Psoas muscle (tissue), 8 donors: ENCODE results near the gene TERT. TPM values are rescaled to one million over a fixed set of nuclear protein-coding genes. Genes with fewer than 3 reads are reported as not detected.
"Not testable (repeated sequence)": the region's sequence is repeated elsewhere in the genome, so short reads cannot be mapped to it uniquely, and the experiment has no call there.

Experiments
- ATAC-seq, 4 donors: fragments of 200-7000 bp; cut with Tn5 transposase; one replicate each; pipeline ENCODE4 v1.9.1; 2020; ENCODE audit warnings: moderate library complexity in 3 of 4, mild to moderate bottlenecking in 2 of 4
- DNase-seq, 2 donors: peaks; one replicate each; pipeline ENCODE4 v3.0.0-alpha.2; 2020
- H3K27ac ChIP-seq: fragments of 200-600 bp; one replicate; pipeline ENCODE4 v1.8.0; 2022
- H3K27me3 ChIP-seq, 3 donors: fragments of 200-600 bp in 1 of 3; one replicate each; pipeline versions ENCODE4 v1.6.1 to v1.8.0; 2013 to 2022; ENCODE audit warnings: low read length in 2 of 3, mild to moderate bottlenecking in 2 of 3, moderate library complexity in 1 of 3; ENCODE audit not compliant: insufficient read depth in 3 of 3
- H3K36me3 ChIP-seq, 2 donors: fragments of 200-600 bp in 1 of 2; one replicate each; pipeline versions ENCODE4 v1.6.1 to v1.8.0; 2013 to 2022; ENCODE audit warnings: low read depth in 1 of 2, mild to moderate bottlenecking in 1 of 2, moderate library complexity in 1 of 2; ENCODE audit not compliant: insufficient read depth in 1 of 2
- H3K4me1 ChIP-seq: fragments of 200-600 bp; one replicate; pipeline ENCODE4 v1.8.0; 2022
- H3K4me3 ChIP-seq: fragments of 200-600 bp; one replicate; pipeline ENCODE4 v1.8.0; 2022; ENCODE audit warnings: mild to moderate bottlenecking
- H3K9me3 ChIP-seq: fragments of 200-600 bp; one replicate; pipeline ENCODE4 v1.8.0; 2022
- WGBS, 3 donors: extraction: QIAGEN DNeasy Blood & Tissue Kit; methylation state at CpG; one replicate each; pipeline versions ENCODE4 v1.1.6 to v1.1.7; 2013; 5-methylcytosine and 5-hydroxymethylcytosine counted together
- intact Hi-C, 2 donors: fragments of 100-400 bp; cut with DNase I; formaldehyde crosslinking; loops; one replicate each; pipeline versions ENCODE4 v1.11.0 to v1.14.2; 2022
- polyA plus RNA-seq, 3 donors: library from polyadenylated mRNA; stranded (reverse); fragments of 200-250 nt; gene quantifications; one replicate each; pipeline ENCODE4 v1.2.3, GENCODE V29; 2013
- total RNA-seq, 4 donors: library from RNA; stranded (reverse); fragmentation: NEBNext Ultra II Directional in 2 of 4; extraction: Animal tissue kit (Norgen Biotek cat#: 25700) in 2 of 4; gene quantifications; one replicate each; pipeline versions ENCODE4 v1.2.1 to v1.2.4, GENCODE V29; 2021 to 2023
- TF ChIP-seq, protein P1 (sequence below): fragments of 200-600 bp; IDR thresholded peaks from one replicate; pipeline ENCODE4 v1.8.0; 2022; ENCODE audit warnings: antibody characterized with exemption
- donor health status: healthy with polysubstance abuse.
- donor health status: DM: no; HTN: no; CAD: no; lungs with moderate emphysema.
- donor health status: Bipolar disorder and iron deficiency.
- donor health status: healthy.
- donor health status: DM: yes; HTN: yes; CAD: no.
- donor health status: DM: no; HTN: no; CAD: no.
- donor health status: DM: no; HTN: no; CAD: no.
- donor health status: DM: yes; HTN: yes; CAD: no.

Gene TERT
- total and polyA plus RNA-seq, 7 donors = not detected

DNA sequence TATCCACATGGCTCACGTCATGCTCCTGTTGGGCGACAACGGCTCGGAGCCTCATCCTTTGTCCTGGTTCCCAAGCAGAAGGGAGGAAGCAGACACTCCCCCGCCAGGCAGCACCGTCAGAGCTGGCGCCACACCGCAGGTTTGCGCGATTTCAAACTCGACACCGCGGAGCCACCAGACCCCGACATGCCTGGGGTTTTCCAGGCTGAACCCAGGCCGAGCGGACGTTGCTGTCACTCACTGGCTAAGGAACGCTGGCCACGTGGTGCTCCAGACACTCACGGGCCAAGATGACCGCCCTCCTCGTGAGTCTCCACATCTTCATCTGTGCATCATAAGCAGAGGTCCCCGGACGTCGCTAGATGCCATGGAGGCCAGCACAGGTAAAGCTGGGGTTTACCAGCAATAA lies 9.0 kb downstream of the TERT start:
- 89 to 91% (median 90%) methylated on average over 25 of the region's 25 CpGs for WGBS, 3 donors
- no peaks in the 10 kb centered on the region for H3K4me1 ChIP-seq
- no peaks in the 10 kb centered on the region for H3K9me3 ChIP-seq
- ATAC-seq = no peak
- H3K27ac ChIP-seq = no peak overlapping the region
- intact Hi-C loops = no loop called here
- TF ChIP-seq, protein P1, sequence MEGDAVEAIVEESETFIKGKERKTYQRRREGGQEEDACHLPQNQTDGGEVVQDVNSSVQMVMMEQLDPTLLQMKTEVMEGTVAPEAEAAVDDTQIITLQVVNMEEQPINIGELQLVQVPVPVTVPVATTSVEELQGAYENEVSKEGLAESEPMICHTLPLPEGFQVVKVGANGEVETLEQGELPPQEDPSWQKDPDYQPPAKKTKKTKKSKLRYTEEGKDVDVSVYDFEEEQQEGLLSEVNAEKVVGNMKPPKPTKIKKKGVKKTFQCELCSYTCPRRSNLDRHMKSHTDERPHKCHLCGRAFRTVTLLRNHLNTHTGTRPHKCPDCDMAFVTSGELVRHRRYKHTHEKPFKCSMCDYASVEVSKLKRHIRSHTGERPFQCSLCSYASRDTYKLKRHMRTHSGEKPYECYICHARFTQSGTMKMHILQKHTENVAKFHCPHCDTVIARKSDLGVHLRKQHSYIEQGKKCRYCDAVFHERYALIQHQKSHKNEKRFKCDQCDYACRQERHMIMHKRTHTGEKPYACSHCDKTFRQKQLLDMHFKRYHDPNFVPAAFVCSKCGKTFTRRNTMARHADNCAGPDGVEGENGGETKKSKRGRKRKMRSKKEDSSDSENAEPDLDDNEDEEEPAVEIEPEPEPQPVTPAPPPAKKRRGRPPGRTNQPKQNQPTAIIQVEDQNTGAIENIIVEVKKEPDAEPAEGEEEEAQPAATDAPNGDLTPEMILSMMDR = no peak
- H3K27me3 ChIP-seq = peaks cover 0 to 3% (median 3%) of the 10 kb centered on the region in 3 donors
- H3K36me3 ChIP-seq = no peaks in the 10 kb centered on the region
- no peak for DNase-seq
- H3K4me3 ChIP-seq = no peak overlapping the region

DNA sequence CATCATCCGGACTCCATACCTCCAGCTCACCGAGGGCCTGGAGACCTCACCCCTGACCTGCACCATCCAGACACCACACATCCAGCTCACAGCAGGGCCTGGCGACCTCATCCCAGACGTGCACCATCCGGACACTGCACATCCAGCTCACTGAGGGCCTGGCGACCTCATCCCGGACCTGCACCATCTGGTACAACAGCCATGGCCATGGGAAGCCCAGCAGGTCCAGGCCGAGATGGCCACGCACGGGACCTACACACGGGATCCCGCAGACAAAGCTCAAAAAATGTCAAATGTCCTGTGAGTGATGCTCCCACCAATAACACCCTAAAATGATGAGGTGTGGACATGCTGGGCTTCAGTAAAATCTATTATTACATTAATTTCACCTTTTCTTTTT lies 9.7 kb downstream of the TERT start:
- 83 to 88% (median 88%) methylated on average over 10 to 12 of the region's 12 CpGs for WGBS, 3 donors
- peaks cover 0 to 3% (median 3%) of the 10 kb centered on the region in 3 donors for H3K27me3 ChIP-seq
- no peak overlapping the region for H3K27ac ChIP-seq
- intact Hi-C loops = no loop called here
- H3K36me3 ChIP-seq = no peaks in the 10 kb centered on the region
- no peak for DNase-seq
- H3K4me3 ChIP-seq = no peak overlapping the region
- TF ChIP-seq, protein P1 = no peak
- H3K9me3 ChIP-seq = no peaks in the 10 kb centered on the region
- ATAC-seq = no peak
- no peaks in the 10 kb centered on the region for H3K4me1 ChIP-seq

DNA sequence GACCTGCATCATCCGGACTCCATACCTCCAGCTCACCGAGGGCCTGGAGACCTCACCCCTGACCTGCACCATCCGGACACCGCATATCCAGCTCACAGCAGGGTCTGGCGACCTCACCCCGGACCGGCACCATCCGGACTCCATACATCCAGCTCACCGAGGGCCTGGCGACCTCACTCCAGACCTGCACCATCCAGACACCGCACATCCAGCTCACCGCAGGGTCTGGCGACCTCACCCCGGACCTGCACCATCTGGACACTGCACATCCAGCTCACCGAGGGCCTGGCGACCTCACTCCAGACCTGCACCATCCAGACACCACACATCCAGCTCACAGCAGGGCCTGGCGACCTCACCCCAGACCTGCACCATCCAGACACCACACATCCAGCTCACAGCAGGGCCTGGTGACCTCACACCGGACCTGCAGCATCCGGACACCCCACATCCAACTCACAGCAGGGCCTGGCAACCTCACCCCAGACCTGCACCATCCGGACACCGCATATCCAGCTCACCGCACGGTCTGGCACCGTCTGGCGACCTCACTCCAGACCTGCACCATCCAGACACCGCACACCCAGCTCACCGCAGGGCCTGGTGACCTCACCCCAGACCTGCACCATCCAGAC lies 10.4 kb downstream of the TERT start:
- H3K4me1 ChIP-seq, H3K27me3 ChIP-seq, ATAC-seq: not testable (repeated sequence)

DNA sequence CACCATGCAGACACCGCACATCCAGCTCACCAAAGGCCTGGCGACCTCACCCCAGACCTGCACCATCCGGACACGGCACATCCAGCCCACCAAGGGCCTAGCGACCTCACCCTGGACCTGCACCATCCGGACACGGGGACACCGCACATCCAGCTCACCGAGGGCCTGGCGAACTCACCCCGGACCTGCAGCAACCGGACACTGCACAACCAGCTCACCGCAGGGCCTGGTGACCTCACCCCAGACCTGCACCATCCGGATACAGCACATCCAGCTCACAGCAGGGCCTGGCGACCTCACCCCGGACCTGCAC lies 11.2 kb downstream of the TERT start:
- H3K27me3 ChIP-seq, H3K36me3 ChIP-seq, DNase-seq, H3K4me3 ChIP-seq, intact Hi-C loops, H3K9me3 ChIP-seq, H3K27ac ChIP-seq, H3K4me1 ChIP-seq, ATAC-seq: not testable (repeated sequence)
- 87 to 90% (median 88%) methylated on average over 16 of the region's 16 CpGs for WGBS, 3 donors

More for the DNA sequence above, 10.4 kb downstream of the TERT start:
- H3K27ac ChIP-seq, DNase-seq, H3K36me3 ChIP-seq, H3K9me3 ChIP-seq, intact Hi-C loops, H3K4me3 ChIP-seq: not testable (repeated sequence)
- 83 to 84% (median 84%) methylated on average over 25 to 27 of the region's 27 CpGs for WGBS, 3 donors

DNA sequence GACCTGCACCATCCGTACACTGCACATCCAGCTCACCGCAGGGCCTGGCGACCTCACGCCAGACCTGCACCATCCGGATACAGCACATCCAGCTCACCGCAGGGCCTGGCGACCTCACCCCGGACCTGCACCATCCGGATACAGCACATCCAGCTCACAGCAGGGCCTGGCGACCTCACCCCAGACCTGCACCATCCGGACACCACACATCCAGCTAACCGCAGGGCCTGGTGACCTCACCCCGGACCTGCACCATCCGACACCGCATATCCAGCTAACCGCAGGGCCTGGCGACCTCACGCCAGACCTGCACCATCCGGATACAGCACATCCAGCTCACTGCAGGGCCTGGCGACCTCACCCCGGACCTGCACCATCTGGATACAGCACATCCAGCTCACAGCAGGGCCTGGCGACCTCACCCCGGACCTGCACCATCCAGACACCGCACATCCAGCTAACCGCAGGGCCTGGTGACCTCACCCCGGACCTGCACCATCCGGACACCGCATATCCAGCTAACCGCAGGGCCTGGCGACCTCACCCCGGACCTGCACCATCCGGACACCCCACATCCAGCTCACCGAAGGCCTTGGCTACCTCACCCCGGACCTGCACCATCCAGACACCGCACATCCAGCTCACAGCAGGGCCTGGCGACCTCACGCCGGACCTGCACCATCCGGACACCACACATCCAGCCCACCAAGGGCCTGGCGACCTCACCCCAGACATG lies 11.7 kb downstream of the TERT start:
- intact Hi-C loops, H3K36me3 ChIP-seq, H3K27ac ChIP-seq, DNase-seq, H3K4me3 ChIP-seq, ATAC-seq, H3K9me3 ChIP-seq, H3K4me1 ChIP-seq, H3K27me3 ChIP-seq: not testable (repeated sequence)
- 91 to 95% (median 94%) methylated on average over 40 of the region's 40 CpGs for WGBS, 3 donors

DNA sequence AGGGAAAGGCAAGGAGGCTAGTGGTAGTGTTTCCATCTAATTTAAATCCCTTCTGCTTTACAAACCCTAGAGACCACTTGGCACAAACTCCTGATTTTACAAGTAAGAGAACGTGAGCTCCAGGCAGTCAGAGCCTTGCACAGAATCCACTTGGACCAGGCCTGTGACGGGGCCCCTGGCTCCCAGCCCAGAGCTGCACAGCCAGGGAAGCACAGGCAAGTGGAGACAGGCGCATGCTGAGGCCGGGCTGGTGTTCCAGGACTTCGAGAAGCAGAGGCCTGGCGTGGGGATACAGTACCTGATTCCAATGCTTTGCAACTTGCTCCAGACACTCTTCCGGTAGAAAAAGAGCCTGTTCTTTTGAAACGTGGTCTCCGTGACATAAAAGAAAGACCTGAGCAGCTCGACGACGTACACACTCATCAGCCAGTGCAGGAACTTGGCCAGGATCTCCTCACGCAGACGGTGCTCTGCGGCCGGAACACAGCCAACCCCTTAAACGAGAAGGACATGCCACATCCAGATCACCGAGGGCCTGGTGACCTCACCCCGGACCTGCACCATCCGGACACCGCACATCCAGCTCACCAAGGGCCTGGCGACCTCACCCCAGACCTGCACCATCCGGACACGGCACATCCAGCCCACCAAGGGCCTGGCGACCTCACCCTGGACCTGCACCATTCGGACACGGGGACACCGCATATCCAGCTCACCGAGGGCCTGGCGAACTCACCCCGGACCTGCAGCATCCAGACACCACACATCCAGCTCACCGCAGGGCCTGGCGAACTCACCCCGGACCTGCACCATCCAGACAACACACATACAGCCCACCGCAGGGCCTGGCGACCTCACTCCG lies 12.5 kb downstream of the TERT start:
- Histone ChIP-seq H3K4me3 (no peak overlapping the region), H3K36me3 (no peaks in the 10 kb centered on the region), H3K4me1 (no peaks in the 10 kb centered on the region), H3K27me3 (no peaks in the 10 kb centered on the region), H3K27ac (no peak overlapping the region), H3K9me3 (no peaks in the 10 kb centered on the region)
- DNase-seq = no peak
- WGBS, 3 donors = 73 to 78% (median 76%) methylated on average over 37 of the region's 37 CpGs
- intact Hi-C loops = no loop called here
- no peak for ATAC-seq
- TF ChIP-seq, protein P1 = no peak
